Measurements from ENCODE around the gene FPGS. TPM values are rescaled to one million over a fixed set of nuclear protein-coding genes. Genes with fewer than 3 reads are reported as not detected.

FPGS gene
- total RNA-seq, 1 donor from 2014 or later, result 51.3 TPM

- H3K9me3 Mint-ChIP-seq (ENCODE audit: unreplicated experiment), result no peaks in the 10 kb centered on the region
- DNase-seq (ENCODE audit: low spot score), result peak; percentile 92
- H3K27me3 Mint-ChIP-seq (ENCODE audit: unreplicated experiment), result peaks cover 15% of the 10 kb centered on the region
- H3K27ac Mint-ChIP-seq (ENCODE audit: unreplicated experiment), result peak overlapping the region; percentile 80
- peaks cover 32% of the 10 kb centered on the region for H3K36me3 Mint-ChIP-seq (ENCODE audit: low read depth, unreplicated experiment)
- peak overlapping the region; percentile 82 for H3K4me3 Mint-ChIP-seq (ENCODE audit: unreplicated experiment)
- TF ChIP-seq CTCF (IDR thresholded peaks at IDR 0.05; ENCODE audit: unreplicated experiment), result peak; percentile 99
- H3K4me1 Mint-ChIP-seq (ENCODE audit: unreplicated experiment), result peaks cover 35% of the 10 kb centered on the region
Observed at GRCh38 chr9:127785023-127785932, 17.4 kb upstream of the FPGS start.

GRCh38 chr9:127785933-127786772 lies 16.5 kb upstream of the FPGS start, which contains the start of gene CDK9:
CDK9 (plus strand) TSS chr9:127786034; CDS start chr9:127786149, 115 bp downstream.
- H3K4me3 Mint-ChIP-seq (ENCODE audit: unreplicated experiment), result peak within 1 kb of the TSS; percentile 97
- peak; percentile 95 for DNase-seq (ENCODE audit: low spot score)
- TF ChIP-seq CTCF (IDR thresholded peaks at IDR 0.05; ENCODE audit: unreplicated experiment), result no peak
- peaks cover 18% of the 10 kb centered on the region for H3K27me3 Mint-ChIP-seq (ENCODE audit: unreplicated experiment)
- H3K27ac Mint-ChIP-seq (ENCODE audit: unreplicated experiment), result peak within 1 kb of the TSS; percentile 89
- peaks cover 38% of the 10 kb centered on the region for H3K4me1 Mint-ChIP-seq (ENCODE audit: unreplicated experiment)
- peaks cover 35% of the 10 kb centered on the region for H3K36me3 Mint-ChIP-seq (ENCODE audit: low read depth, unreplicated experiment)
- H3K9me3 Mint-ChIP-seq (ENCODE audit: unreplicated experiment), result no peaks in the 10 kb centered on the region

GRCh38 chr9:127786773-127787104 lies 15.9 kb upstream of the FPGS start:
- Mint-ChIP-seq H3K27ac (ENCODE audit: unreplicated experiment) (peak overlapping the region; percentile 89), H3K27me3 (ENCODE audit: unreplicated experiment) (peaks cover 18% of the 10 kb centered on the region), H3K36me3 (ENCODE audit: low read depth, unreplicated experiment) (peaks cover 35% of the 10 kb centered on the region), H3K9me3 (ENCODE audit: unreplicated experiment) (no peaks in the 10 kb centered on the region), H3K4me3 (ENCODE audit: unreplicated experiment) (peak overlapping the region; percentile 97), H3K4me1 (ENCODE audit: unreplicated experiment) (peaks cover 38% of the 10 kb centered on the region)
- DNase-seq (ENCODE audit: low spot score), result no peak
- TF ChIP-seq CTCF (IDR thresholded peaks at IDR 0.05; ENCODE audit: unreplicated experiment), result peak; percentile 52

- Mint-ChIP-seq H3K9me3 (ENCODE audit: unreplicated experiment) (no peaks in the 10 kb centered on the region), H3K27me3 (ENCODE audit: unreplicated experiment) (peaks cover 20% of the 10 kb centered on the region), H3K4me1 (ENCODE audit: unreplicated experiment) (peaks cover 45% of the 10 kb centered on the region), H3K36me3 (ENCODE audit: low read depth, unreplicated experiment) (peaks cover 42% of the 10 kb centered on the region), H3K4me3 (ENCODE audit: unreplicated experiment) (peak overlapping the region; percentile 51), H3K27ac (ENCODE audit: unreplicated experiment) (peak overlapping the region; percentile 30)
- TF ChIP-seq CTCF (IDR thresholded peaks at IDR 0.05; ENCODE audit: unreplicated experiment), result no peak
- no peak for DNase-seq (ENCODE audit: low spot score)
Observed at GRCh38 chr9:127788337-127789011, 14.2 kb upstream of the FPGS start.
